CD4-positive, alpha-beta T cell treated with Interleukin-6 for 4 hours (primary cell): ENCODE measurements around the gene CD302.
"Not testable (repeated sequence)": the region's sequence is repeated elsewhere in the genome, so short reads cannot be mapped to it uniquely, and the experiment has no call there.

Source experiments
- DNase-seq: peaks from one replicate; pipeline ENCODE4 v3.0.0-alpha.2; 2020; ENCODE audit warnings: mixed read lengths

Gene CD302

GRCh38 chr2:159744363-159744762 lies 53.6 kb downstream of the CD302 start:
- no peak for DNase-seq

GRCh38 chr2:159742846-159743245 lies 55.2 kb downstream of the CD302 start:
- no peak for DNase-seq

GRCh38 chr2:159738509-159739390 lies 59.3 kb downstream of the CD302 start:
- no peak for DNase-seq

- no peak for DNase-seq
Observed at GRCh38 chr2:159737917-159738296, 60.1 kb downstream of the CD302 start.

- DNase-seq = no peak
Observed at GRCh38 chr2:159737292-159737916, 60.6 kb downstream of the CD302 start.

- no peak for DNase-seq
Observed at GRCh38 chr2:159736048-159736447, 62.0 kb downstream of the CD302 start.

- DNase-seq = no peak
Observed at GRCh38 chr2:159735648-159736047, 62.4 kb downstream of the CD302 start.

- no peak for DNase-seq
Observed at GRCh38 chr2:159728629-159729028, 69.4 kb downstream of the CD302 start.

GRCh38 chr2:159725713-159726112 lies 72.3 kb downstream of the CD302 start:
- no peak for DNase-seq

GRCh38 chr2:159724795-159725572 lies 73.0 kb downstream of the CD302 start:
- DNase-seq = not testable (repeated sequence)

GRCh38 chr2:159722580-159722979 lies 75.4 kb downstream of the CD302 start:
- no peak for DNase-seq

GRCh38 chr2:159720676-159721075 lies 77.3 kb downstream of the CD302 start:
- no peak for DNase-seq
